A549 treated with dexamethasone at 1 μM for 4 hours (cell line): ENCODE measurements around the gene CDH9. TPM values are rescaled to one million over a fixed set of nuclear protein-coding genes. Genes with fewer than 3 reads are reported as not detected.

ENCODE experiments used
- total RNA-seq: library from RNA; stranded (reverse); fragments of 200-300 nt; extraction: Qiagen RNA extraction; gene quantifications from 5 replicates; pipeline ENCODE4 v1.2.3, GENCODE V29; 2022

Gene CDH9, protein sequence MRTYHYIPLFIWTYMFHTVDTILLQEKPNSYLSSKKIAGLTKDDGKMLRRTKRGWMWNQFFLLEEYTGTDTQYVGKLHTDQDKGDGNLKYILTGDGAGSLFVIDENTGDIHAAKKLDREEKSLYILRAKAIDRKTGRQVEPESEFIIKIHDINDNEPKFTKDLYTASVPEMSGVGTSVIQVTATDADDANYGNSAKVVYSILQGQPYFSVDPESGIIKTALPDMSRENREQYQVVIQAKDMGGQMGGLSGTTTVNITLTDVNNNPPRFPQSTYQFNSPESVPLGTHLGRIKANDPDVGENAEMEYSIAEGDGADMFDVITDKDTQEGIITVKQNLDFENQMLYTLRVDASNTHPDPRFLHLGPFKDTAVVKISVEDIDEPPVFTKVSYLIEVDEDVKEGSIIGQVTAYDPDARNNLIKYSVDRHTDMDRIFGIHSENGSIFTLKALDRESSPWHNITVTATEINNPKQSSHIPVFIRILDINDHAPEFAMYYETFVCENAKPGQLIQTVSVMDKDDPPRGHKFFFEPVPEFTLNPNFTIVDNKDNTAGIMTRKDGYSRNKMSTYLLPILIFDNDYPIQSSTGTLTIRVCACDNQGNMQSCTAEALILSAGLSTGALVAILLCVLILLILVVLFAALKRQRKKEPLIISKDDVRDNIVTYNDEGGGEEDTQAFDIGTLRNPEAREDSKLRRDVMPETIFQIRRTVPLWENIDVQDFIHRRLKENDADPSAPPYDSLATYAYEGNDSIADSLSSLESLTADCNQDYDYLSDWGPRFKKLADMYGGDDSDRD
- total RNA-seq: not detected in 5 replicates

DNA sequence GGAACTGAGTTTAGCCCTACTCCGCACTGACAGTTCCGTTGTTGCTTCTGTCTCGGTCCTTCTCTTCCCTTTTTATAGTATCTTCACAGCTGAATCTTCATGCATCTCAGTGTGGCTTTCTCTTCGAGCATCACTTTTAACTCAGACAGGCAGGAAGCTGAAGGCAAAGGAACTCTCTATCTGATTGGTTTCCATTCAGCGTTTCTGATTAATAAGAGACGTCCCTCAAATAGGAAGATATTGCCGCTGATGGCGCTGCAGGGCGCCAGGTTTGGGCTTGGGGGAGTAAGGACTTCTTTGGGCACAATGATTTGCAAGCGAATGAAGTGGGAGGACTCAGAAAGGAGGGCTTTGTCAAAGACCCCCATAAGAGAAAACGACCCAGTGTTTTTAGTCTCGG is at the start of gene CDH9:
Gene CDH9, minus strand, starts transcription at position 111 of the 400 bp plus-strand sequence. CDS start 50,253 bp downstream, outside the sequence.

